HG03064 (cell line): ENCODE results near the gene TPRG1.

Source experiments
- ATAC-seq: cut with Tn5 transposase; IDR thresholded peaks from one replicate; pipeline ENCODE4 v1.9.1; 2021; ENCODE audit warnings: low read depth; ENCODE audit not compliant: unreplicated experiment

Gene TPRG1

DNA sequence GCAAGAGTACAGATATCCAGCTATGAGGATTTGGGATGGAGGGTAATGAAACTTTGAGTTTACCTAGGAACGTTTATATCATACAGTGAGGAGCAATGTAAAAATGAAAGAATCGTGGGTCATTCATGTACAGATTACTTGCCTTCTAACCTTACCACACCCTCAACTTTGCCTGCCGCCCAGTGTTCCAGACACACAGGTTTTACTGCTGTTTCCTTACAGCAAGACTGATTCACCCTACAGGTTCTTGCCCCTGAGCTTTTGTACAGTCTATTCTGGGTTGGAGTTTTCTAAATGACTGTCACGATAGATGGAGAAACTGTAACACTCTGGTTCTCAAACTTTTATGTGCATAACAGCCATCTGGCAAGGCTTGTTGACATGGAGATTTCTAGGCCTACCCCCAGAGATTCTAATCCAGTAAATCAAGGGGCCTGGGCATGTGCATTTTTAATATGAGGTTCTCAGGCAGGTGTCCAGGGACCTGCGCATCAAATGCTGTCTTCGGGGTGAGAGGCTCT, 6.6 kb upstream of the TPRG1 start:
- ATAC-seq, result no peak

- no peak for ATAC-seq
Measured at GRCh38 chr3:189166321-189166720, 5.5 kb upstream of the TPRG1 start.

DNA sequence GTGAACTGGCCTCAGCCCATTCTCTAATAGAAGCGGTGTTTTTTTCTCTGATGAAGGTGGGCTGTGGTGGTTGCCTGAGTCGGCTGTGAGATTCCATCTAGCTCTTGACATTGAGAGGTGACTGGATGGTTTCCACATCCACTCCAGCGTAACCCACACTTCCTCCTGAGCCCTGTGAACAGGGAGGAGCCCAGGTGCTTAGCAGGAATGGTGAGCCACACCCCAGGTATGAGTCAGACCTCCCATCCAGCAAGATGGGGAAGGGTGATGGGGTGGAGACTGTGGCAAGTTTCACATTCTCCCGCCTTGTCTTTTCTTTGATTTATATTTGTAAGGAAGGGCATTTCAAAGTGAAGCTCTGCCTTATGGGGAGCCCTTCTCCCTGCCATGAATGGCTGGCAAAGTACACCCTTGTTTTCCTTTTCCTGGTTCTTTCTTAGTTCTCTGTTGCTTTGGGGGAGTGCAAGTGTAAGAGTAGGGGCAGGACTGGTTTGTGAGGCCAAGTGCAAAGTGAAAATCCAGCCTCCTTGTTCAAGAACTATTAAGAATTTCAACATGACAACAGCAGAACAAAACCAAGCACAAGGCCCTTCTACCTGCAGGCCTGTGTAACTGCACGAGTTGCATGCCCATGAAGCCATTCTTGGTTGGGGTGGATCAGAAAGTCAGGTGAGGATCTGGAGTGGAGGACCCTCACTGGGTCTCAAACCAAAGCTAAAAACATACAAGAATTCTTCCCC, 4.6 kb upstream of the TPRG1 start:
- ATAC-seq, result no peak

GRCh38 chr3:189168711-189169110, 3.1 kb upstream of the TPRG1 start:
- ATAC-seq, result no peak

DNA sequence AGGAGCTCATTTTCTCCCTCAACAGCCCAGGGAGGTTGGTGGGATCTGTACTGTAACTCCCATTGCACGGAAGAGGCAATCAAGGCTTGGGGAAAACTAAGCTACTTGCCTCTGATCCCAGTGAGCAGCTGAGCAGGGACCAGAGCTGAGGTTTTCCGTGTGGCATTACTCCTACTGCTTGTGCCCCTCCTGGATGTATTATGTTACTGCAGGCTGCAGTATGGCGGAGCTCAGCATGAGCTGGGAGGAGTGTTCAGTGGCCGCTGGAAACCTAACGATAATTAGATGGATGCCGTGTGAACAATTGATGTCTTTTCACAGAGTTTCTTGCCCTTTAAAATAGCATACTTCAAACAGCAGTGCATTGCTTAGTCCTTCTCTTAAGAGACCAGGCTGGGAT, 2.0 kb upstream of the TPRG1 start:
- no peak for ATAC-seq

DNA sequence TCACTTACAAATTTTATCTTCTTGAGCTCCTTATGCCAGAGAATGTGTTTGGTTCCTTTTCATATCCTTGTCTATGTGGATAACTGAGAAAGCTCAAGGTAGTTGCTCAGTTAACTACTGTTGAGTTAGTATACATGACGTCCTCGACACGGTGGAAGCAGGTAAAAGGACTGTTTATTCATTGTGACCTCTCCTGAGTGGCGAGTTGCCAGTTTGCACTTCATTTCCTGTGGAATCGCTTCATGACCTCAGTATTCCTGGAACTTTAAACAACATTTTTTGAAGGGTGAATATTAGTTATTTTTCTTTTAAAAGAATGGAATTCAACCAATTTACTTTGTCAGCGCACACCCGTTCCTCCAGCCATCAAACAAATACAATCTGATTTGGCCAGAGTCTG, 1.2 kb upstream of the TPRG1 start:
- no peak for ATAC-seq

- ATAC-seq, result no peak
Measured at GRCh38 chr3:189172668-189173419, 1.1 kb downstream of the TPRG1 start.

DNA sequence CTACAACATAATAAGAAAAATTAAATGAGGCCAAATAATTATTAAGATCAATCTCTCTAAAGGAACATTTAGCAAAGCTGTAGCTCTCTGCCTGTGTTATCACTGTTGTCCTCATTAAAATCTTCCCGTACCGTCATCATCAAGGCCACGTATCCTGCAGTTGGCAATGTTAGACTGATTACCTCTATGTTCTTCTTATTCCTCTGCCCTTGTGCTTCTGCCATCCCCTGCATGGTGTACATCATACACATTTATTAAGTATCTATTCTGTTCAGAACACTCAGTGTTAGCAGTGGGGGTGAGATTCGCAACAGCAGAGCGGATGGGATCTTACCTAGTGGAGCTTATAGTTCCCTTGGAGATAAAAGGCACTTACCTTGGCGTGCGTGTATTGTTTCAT, 12.8 kb downstream of the TPRG1 start:
- ATAC-seq, result no peak

DNA sequence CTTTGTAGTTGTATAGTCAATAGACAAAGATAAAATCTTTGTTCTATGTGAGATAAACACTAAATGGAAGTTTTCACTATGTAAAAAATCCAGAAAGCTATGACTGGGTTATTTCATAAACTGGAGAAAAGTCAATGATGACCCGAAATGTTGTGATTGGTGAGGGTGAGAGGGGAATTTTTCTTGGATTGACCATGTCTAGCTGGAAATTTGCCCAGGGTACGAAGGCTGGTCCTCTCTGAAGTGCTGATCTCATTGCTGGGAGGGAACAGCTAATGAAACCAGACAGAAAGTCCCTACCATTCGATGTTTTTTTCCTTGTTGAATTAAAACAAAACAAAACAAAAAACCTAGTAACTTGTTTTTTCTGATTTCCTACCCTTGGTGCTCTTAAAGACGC, 14.3 kb downstream of the TPRG1 start:
- no peak for ATAC-seq

DNA sequence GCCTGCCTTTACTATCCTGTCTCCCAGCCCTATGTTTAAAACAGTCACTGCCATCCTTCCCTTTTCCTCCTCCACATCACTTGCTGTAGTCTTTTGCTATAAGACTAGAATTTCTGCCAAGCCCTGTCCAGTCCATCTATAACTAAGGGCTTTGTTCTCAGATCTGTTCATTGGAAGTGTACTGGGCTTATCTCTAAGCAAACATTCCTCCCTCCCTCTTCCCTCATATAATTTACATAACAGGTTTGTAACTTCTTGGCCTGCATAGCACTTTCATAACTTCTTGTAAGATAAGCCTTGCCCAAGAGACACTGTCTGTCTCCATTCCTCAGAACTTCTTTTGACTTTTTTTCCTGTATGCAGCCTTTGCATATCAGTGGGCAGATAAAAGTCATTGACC, 16.7 kb downstream of the TPRG1 start:
- no peak for ATAC-seq

DNA sequence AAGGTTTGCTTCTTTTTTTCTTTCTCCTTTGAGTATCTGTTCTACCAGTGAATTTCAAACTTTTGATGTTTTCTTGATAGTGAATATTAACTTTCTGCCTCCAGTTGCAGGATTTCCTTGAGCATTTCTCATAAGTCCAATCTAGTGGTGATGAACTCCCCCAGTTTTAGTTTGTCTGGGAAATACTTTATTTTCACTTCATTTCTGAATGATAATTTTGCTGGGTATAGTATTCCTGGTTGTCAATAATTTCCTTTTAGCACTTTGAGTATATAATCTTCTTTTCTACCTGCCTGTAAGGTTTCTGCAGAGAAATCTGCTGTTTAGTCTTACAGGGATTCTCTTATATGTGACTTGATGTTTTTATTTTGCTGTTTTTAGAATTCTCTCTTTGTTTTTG, 21.0 kb downstream of the TPRG1 start:
- no peak for ATAC-seq

- ATAC-seq, result no peak
Measured at GRCh38 chr3:189195302-189195701, 23.5 kb downstream of the TPRG1 start.

GRCh38 chr3:189202106-189202505, 30.3 kb downstream of the TPRG1 start:
- ATAC-seq, result no peak

- no peak for ATAC-seq
Measured at GRCh38 chr3:189202583-189202982, 30.8 kb downstream of the TPRG1 start.

DNA sequence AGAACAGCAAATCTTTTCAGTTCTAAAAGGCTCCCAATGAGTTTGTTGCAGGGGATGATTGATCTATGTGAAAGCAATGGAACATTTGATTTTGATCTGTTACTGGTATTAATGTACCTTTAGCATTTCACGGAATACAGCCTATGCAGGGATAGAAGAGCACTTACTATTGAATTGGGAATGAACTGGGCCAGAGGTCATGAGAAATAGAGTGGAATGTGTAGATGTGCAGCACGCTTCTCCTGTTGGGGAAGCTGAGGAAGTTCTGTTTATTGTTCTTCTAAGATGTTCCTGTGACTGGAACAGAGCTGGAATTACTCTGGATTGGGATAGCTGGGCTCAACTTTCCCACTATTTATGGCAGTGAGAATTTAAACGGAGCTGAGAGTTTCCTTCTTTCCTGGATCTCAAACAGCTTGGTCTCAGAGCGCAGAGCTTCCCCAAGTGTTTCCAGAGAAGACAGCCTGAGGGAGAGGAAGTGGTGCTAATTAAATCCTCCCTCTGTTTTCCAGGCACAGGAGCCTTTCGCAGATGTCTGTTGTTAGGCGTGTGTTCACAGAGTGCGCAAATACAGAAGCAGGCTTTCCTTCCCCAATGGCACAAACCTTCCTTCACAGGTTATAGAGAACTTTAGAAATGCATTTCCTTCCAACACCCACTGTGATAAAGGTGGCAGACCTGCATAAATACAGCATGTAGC, 32.5 kb downstream of the TPRG1 start:
- ATAC-seq, result no peak

- no peak for ATAC-seq
Measured at GRCh38 chr3:189204937-189205336, 33.2 kb downstream of the TPRG1 start.

GRCh38 chr3:189210251-189210770, 38.5 kb downstream of the TPRG1 start:
- no peak for ATAC-seq

- ATAC-seq, result no peak
Measured at GRCh38 chr3:189212681-189213080, 40.9 kb downstream of the TPRG1 start.

DNA sequence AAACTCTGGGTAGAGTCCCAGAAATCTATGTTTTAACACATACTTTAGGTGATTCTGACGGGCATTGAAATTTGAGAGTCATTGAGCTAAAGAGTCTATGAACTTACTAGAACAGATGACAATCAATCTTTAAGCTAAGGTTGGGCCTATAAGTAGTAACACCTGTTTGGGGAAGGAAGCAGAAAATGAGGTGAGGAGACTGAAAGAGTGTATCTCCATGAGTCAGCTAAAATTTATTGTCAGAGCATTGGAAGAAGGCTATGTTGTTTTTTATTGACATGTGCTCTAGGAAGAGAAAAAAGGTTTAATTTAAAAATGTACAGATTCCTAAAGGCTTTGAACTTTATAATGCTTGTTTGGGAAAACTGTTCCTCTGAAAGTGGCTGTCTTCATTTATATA, 42.9 kb downstream of the TPRG1 start:
- ATAC-seq, result no peak

DNA sequence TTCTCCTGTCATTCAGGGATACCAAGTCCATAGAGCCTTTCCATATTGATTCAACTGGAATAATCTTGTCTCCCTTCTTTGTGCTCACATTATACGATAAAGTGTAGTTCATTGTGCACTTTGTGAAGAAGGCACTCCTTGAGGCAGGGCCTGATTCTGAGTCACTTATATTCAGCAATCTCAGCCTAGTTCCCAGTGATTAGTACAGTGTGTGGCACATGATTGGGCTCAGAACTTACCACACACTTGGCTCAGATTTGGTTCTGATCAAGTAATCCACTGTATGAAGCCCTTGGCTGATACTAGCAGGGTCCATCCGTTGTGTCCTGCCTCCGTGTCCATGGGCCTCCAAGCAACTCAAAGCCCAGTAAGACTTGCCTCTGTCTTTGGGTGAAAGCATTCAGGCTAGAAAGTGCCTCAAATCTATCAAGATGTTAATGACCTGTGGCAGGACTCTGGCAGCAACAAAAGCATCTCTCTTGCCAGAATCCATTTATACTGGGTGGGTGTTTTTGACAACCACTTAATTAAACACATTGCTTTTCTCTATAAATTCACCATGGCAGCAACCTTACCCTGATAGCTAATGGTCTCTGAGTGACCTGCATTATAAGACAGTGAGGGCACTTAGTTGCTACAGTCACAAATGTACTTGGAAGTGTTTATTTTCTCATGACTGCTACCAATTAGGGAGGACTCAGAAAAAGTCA, 51.3 kb downstream of the TPRG1 start:
- no peak for ATAC-seq

- no peak for ATAC-seq
Measured at GRCh38 chr3:189225431-189225830, 53.7 kb downstream of the TPRG1 start.
